ENCODE results near the gene GMDS. TPM values are rescaled to one million over a fixed set of nuclear protein-coding genes. Genes with fewer than 3 reads are reported as not detected.

GMDS gene
- polyA plus RNA-seq, 1 donor (not counting 4 experiments of a cell fraction or from before 2014, with no cell fraction given): 22.1 TPM

DNA sequence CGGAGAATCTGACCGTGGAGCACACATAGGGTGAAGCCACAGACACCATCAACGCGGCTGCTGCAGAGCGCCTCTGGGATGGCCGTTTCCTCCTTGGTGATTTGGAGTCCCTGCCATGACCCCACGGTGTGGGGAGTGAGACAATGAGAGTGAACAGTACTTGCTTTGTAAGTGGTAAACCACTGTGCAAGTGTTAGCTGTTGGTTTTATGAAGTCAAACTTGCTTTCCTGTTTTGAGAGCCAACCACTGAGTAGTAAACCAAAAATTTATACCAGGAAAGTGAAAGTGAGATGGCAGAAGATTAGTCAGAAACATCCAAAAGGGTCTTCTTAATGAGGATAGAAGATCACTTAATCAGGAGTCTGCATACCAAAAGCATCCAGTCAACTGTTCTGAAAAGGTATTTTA, 475.0 kb downstream of the GMDS start:
- H2AFZ ChIP-seq (ENCODE audit: control insufficient read depth, low read length): no peak overlapping the region
- H3K9me3 ChIP-seq (ENCODE audit: control insufficient read depth, low read depth, low read length): no peaks in the 10 kb centered on the region
- no peaks in the 10 kb centered on the region for H3K79me2 ChIP-seq (ENCODE audit: control insufficient read depth, insufficient read depth, low read length)
- peaks cover 20% of the 10 kb centered on the region for H3K4me1 ChIP-seq (ENCODE audit: control insufficient read depth, extremely low read depth, insufficient read depth, low read length)
- no peak overlapping the region for H3K9ac ChIP-seq (ENCODE audit: control insufficient read depth, extremely low read depth, insufficient read depth, low read length)
- H3K36me3 ChIP-seq (ENCODE audit: control insufficient read depth in 2 of 2, extremely low read depth in 1 of 2, insufficient read depth in 2 of 2, low read length in 2 of 2): no peaks in the 10 kb centered on the region
- DNase-seq (ENCODE audit: low read depth, low spot score) (no peak), FAIRE-seq (no peak)
- dilution Hi-C loops (cut with MboI; ENCODE audit: extremely low pct_ligation_motif_present, low sequenced_read_pairs): no loop called here
- no peaks in the 10 kb centered on the region for H3K9me1 ChIP-seq (ENCODE audit: control insufficient read depth, extremely low read depth, insufficient read depth, low read length)
- no peak for TF ChIP-seq EZH2 (IDR thresholded peaks at IDR 0.05; ENCODE audit: low read length)
- TF ChIP-seq, protein P1, sequence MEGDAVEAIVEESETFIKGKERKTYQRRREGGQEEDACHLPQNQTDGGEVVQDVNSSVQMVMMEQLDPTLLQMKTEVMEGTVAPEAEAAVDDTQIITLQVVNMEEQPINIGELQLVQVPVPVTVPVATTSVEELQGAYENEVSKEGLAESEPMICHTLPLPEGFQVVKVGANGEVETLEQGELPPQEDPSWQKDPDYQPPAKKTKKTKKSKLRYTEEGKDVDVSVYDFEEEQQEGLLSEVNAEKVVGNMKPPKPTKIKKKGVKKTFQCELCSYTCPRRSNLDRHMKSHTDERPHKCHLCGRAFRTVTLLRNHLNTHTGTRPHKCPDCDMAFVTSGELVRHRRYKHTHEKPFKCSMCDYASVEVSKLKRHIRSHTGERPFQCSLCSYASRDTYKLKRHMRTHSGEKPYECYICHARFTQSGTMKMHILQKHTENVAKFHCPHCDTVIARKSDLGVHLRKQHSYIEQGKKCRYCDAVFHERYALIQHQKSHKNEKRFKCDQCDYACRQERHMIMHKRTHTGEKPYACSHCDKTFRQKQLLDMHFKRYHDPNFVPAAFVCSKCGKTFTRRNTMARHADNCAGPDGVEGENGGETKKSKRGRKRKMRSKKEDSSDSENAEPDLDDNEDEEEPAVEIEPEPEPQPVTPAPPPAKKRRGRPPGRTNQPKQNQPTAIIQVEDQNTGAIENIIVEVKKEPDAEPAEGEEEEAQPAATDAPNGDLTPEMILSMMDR (optimal IDR thresholded peaks at IDR 0.05 in 1 of 3, IDR thresholded peaks at IDR 0.05 in 1 of 3, conservative IDR thresholded peaks at IDR 0.05 in 1 of 3; ENCODE audit: extremely low read depth in 1 of 3, insufficient read depth in 2 of 3, low read length in 3 of 3): no peak
- no peaks in the 10 kb centered on the region for H3K27me3 ChIP-seq (ENCODE audit: control insufficient read depth, extremely low read depth, insufficient read depth, low read length)
- H4K20me1 ChIP-seq (ENCODE audit: control insufficient read depth, extremely low read depth, insufficient read depth, low read length): no peaks in the 10 kb centered on the region
- no peak overlapping the region for H3K27ac ChIP-seq (ENCODE audit: control insufficient read depth, insufficient read depth, low read length)
- no peak overlapping the region for H3K4me2 ChIP-seq (ENCODE audit: control insufficient read depth, extremely low read depth, insufficient read depth, low read depth, low read length)
- H3K4me3 ChIP-seq (ENCODE audit: control insufficient read depth in 2 of 3, extremely low read depth in 1 of 3, insufficient read depth in 2 of 3, low read depth in 1 of 3, low read length in 3 of 3): no peak overlapping the region

DNA sequence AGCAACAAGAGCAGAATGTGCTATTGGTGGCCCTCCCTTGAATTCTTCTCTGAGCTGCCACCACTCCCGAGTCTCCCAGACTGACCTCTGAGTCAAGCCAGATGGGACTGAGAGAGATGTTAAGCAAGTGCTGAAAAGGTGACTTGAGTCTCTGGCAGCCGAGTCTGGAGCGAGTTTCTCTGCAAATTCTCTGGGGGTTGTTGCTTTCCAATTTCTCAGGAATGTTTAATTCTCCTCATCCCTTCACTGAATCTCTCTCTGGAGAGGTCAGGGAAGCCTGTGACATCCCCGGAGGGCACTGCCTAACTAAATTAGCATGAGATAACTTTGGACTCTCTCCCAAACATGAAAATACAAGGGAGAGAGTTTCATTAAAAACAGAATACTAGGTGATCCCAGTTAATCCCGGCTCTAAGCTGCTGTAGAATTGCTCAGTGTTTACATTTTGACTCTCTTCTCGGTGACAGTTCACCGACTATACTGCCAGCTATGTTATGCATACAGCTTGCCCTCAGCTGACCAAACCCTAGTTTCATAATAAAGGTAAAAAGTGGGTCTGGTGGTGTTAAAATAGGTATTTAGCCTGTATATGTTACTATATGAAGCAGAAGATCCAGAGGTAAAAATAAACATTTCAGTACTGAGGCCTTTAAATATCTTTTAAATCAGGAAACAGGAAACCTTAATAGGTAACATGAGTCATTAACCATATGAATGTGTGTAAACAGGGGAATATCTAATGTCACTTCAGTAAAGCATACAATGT, 477.7 kb downstream of the GMDS start:
- Histone ChIP-seq H3K36me3 (ENCODE audit: control insufficient read depth in 2 of 2, extremely low read depth in 1 of 2, insufficient read depth in 2 of 2, low read length in 2 of 2) (no peaks in the 10 kb centered on the region), H3K79me2 (ENCODE audit: control insufficient read depth, insufficient read depth, low read length) (no peaks in the 10 kb centered on the region), H2AFZ (ENCODE audit: control insufficient read depth, low read length) (no peak overlapping the region), H3K9me1 (ENCODE audit: control insufficient read depth, extremely low read depth, insufficient read depth, low read length) (no peaks in the 10 kb centered on the region), H3K27ac (ENCODE audit: control insufficient read depth, insufficient read depth, low read length) (no peak overlapping the region), H3K9ac (ENCODE audit: control insufficient read depth, extremely low read depth, insufficient read depth, low read length) (no peak overlapping the region), H3K4me1 (ENCODE audit: control insufficient read depth, extremely low read depth, insufficient read depth, low read length) (peaks cover 21% of the 10 kb centered on the region), H3K27me3 (ENCODE audit: control insufficient read depth, extremely low read depth, insufficient read depth, low read length) (no peaks in the 10 kb centered on the region), H4K20me1 (ENCODE audit: control insufficient read depth, extremely low read depth, insufficient read depth, low read length) (no peaks in the 10 kb centered on the region), H3K9me3 (ENCODE audit: control insufficient read depth, low read depth, low read length) (no peaks in the 10 kb centered on the region), H3K4me2 (ENCODE audit: control insufficient read depth, extremely low read depth, insufficient read depth, low read depth, low read length) (no peak overlapping the region), H3K4me3 (ENCODE audit: control insufficient read depth in 2 of 3, extremely low read depth in 1 of 3, insufficient read depth in 2 of 3, low read depth in 1 of 3, low read length in 3 of 3) (no peak overlapping the region)
- no peak for TF ChIP-seq EZH2 (IDR thresholded peaks at IDR 0.05; ENCODE audit: low read length)
- TF ChIP-seq, protein P1 (optimal IDR thresholded peaks at IDR 0.05 in 1 of 3, IDR thresholded peaks at IDR 0.05 in 1 of 3, conservative IDR thresholded peaks at IDR 0.05 in 1 of 3; ENCODE audit: extremely low read depth in 1 of 3, insufficient read depth in 2 of 3, low read length in 3 of 3): no peak
- DNase-seq (ENCODE audit: low read depth, low spot score): no peak
- FAIRE-seq: no peak
- dilution Hi-C loops (cut with MboI; ENCODE audit: extremely low pct_ligation_motif_present, low sequenced_read_pairs): no loop called here

Data from keratinocyte (primary cell).